Activated CD4-positive, alpha-beta T cell treated with anti-CD3 and anti-CD28 coated beads for 24 hours (primary cell): Measurements from ENCODE around the gene RECQL.
A peak's percentile ranks its signal among the peaks of the same experiment; 100 is the strongest.
"Not testable (repeated sequence)": the region's sequence is repeated elsewhere in the genome, so short reads cannot be mapped to it uniquely, and the experiment has no call there.

Experiments used
- DNase-seq, 2 donors: peaks; one replicate each; pipeline ENCODE4 v3.0.0-alpha.2; 2020; ENCODE audit warnings: low read depth in 2 of 2

RECQL gene

DNA sequence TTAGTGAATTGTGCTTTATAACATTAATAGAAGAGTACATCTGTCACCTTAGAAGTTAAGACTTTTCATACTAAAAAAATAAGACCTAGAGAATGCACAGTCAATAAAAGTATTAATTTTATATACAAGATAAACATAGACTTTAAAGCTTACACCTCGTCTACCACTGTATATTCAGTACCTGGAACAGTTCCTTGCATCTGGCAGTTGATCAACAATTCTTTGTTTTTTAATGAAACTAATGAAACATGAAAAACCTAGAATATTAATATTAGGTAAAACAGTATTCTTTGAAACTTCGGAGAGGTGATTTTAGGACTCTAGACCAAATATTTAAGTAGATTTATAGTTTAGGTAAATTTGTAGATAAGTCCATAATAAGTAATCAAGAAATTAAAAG is 4.5 kb upstream of the RECQL start:
- no peak for DNase-seq

DNA sequence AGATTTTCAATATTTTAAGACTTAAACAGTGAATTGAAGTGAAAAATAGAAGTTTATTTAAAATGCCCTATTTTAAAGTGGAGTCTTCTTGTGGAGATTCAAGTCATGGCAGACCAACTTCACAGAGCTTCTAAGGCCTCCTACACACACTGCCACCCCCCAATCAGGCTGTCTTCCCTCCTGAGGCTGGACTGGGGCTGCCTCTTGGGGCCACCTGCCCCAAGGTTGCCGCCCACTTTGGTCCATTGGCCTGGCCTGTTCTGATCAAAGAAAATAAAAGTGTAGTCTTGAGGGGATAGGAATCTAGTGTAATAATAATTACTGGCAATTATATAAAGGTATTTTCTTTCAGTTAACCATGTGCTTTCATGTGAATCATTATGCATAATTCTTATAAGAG is 1.4 kb upstream of the RECQL start:
- no peak for DNase-seq

GRCh38 chr12:21502164-21502496 is 695 bp upstream of the RECQL start:
- DNase-seq, result peak in 1 of 2 donors; percentile 16

DNA sequence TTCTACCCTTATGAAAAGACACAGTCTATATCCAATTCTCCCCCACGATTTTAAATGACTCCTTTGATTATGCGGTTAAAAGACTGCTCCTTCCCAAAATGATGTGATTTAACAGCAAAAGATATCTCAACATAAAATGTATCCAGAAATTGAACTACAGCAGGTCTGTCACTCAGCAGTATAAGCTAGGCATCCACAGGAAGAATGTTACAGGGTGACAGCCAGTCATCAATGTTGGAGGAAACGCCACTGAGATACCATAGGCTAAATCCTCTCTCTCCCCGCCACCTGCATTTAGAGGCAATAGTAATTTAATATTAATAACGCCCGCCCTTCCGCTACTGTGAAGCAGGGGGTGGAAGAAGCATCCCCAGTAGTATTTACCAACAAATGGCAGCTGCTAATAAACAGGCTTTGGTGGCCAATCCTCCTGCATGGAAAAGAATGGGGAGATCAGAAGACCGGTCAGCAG is 613 bp downstream of the RECQL start:
- no peak for DNase-seq

- DNase-seq, result no peak
Observed at GRCh38 chr12:21499765-21500164, 1.7 kb downstream of the RECQL start.

DNA sequence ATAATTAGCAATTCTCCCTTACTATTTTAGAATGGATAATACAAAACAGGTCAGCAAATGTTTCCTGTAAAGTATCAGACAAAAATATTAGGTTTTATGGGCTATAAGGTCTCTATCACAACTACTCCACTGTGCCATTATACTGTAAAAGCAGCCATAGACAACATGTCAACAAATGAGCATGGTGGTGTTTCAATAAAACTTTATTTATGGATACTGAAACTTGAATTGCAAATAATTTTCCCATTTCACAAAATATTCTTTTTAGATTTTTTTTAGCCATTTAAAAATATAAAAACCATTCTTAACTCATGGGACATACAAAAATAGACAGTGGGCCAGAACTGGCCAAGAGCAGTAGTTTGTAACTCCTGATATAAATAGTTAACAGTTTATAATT is 15.4 kb downstream of the RECQL start:
- DNase-seq, result no peak

GRCh38 chr12:21483531-21483930 is 17.9 kb downstream of the RECQL start:
- DNase-seq, result no peak

- no peak for DNase-seq
Observed at GRCh38 chr12:21478756-21479455, 22.5 kb downstream of the RECQL start.

DNA sequence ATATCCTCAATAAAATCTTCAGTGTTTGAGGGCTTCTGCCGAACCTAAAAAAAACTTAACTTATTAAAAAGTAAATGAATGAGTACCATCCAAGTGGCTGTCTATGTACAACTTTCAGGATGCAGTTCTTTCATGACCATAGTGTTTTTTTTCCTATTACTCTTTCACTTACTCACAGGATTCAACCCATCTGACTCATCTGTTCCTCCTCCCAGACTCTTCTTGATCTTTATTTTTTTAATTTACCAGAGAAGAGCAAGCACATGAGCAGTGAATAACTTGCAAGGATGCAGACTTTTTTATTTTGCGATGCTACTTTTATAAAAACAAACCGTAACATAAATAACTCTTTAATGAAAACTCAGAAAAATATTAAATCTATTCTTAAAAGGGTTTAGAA is 24.5 kb downstream of the RECQL start:
- no peak for DNase-seq

DNA sequence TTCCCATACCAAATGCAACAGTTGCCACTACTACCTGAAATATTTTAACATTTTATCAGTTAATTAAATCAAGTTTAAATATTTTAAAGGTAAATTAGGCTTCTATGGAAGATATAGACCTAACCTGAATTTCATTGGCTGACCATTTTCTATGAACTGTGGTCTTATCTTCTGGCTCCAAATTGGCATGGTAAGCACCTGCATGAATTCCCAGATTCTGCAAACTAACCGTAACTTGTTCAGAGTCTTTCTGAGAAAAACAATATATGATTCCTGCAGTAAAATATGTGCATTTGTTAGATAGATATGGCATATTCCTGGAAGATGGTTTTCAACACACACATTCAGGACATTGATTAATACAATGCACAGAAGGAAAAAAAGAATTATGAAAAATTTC is 25.9 kb downstream of the RECQL start:
- DNase-seq, result no peak

- no peak for DNase-seq
Observed at GRCh38 chr12:21472197-21472823, 29.1 kb downstream of the RECQL start.

GRCh38 chr12:21471294-21471693 is 30.1 kb downstream of the RECQL start:
- no peak for DNase-seq

DNA sequence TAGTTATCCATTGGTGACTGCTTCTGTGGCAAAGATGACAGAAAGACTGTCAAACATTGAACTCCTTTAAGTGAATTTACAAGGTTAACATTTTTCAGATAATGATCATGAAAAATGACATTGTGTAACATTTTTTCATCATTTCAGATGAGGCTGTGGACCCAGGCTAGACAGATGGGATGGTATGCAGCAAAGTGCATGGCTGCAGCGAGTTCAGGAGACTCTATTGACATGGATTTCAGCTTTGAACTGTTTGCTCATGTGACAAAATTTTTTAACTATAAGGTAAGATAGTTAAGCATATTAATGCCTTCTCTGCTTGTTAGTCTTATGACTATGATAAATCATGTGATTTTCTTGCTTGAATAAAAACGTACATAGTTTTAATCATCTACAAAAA is 34.1 kb downstream of the RECQL start:
- DNase-seq, result not testable (repeated sequence)

- no peak for DNase-seq
Observed at GRCh38 chr12:21459474-21459873, 42.0 kb downstream of the RECQL start.

DNA sequence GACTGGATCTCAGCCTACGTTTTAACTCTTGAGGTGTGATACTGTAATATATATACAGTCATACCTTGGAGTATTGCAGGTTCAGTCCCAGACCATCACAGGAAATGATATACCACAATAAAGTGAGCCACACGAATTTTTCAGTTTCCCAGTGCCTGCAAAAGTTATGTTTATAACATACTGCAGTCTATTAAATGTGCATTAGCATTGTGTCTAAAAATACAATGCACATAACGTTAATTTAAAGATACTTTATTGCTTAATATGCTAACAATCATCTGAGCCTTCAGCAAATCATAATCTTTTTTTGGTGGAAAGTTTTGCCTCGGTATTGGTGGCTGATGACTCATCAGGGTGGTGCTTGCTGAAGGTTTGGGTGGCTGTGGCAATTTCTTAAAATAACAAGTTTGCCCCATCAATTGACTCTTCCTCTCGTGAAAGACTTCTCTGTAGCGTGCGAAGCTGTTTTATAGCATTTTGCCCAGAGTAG is 45.1 kb downstream of the RECQL start:
- DNase-seq, result peak in 1 of 2 donors; percentile 24

- no peak for DNase-seq
Observed at GRCh38 chr12:21453312-21453852, 48.1 kb downstream of the RECQL start.

- no peak for DNase-seq
Observed at GRCh38 chr12:21451529-21451928, 49.9 kb downstream of the RECQL start.

DNA sequence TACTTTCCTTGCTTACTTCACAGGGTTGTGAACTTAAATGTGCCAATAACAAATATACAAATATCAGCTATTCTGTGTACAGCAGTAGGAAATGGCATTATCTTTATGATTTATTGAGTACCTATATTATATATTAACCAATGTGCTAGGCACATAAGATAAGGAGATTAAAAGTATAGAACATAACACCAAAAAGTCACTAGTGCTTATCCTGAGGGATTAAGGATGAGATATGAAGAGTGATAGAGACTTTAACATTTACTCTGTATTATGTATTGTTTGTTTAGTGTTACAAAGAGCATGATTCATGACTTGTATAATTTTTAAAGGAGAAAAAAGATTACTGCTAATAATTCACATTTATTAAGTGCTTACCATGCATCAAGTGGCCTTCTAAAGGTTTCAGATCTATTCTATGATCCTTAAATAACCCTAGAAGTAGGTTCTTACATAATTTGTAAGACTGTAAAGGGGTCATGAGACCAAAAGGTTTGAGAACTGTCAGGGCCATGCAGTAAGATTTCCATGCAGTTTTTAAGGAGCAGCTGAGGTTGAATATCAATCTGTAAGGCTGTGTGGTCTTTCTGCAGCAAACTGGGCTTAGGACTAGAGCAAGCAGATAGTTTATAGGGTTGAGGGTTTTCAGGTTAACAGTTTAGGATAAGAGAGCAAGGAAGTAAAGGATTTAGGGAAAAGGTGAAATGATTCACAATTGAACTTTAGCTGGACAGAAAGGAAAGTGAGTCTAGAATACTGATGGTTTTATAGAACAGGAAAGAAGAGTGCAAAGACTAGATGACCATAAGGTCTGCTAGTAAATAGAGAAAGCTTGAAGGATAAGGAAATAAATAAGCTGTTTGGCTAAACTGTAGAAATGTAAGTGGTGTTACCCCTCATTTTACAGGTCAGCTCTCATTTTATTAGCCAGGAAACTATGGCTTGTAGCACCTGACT is 57.0 kb downstream of the RECQL start:
- no peak for DNase-seq

DNA sequence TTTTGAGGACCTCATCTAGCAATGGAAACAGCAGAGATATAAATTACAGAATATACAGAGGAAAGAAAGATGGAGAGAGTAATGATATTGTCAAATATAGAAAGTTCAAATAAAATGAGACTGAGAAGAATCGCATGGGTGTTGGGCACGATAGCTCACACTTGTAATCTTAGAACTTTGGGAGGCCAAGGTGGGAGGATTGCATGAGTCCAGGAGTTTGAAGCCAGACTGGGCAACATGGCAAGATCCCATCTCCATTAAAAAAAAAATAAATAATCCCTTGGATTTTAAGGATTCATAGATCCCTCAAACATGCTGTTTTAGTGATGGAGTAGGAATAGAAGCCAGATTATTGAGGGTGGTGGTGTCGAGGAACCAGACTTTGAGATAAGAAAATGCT is 62.1 kb downstream of the RECQL start:
- DNase-seq, result no peak

- no peak for DNase-seq
Observed at GRCh38 chr12:21438643-21439042, 62.8 kb downstream of the RECQL start.

DNA sequence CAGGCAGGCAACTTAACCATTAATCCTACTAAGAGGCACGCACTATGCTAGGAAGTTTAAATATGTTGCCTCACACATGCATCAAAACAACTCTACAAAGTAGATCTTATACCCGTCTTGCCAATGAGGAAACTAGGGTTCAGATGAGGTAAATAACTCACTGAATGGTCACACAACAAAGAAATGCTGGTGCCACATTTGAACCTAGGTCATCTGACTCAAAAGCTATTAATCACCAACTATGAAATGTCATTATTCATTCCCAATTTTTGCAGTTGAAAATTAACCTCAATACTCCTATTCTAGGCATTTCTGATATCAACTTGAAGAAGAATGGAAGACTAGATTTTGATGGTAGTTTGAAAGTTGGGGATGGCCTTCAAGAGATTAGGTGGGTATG is 66.7 kb downstream of the RECQL start:
- no peak for DNase-seq

GRCh38 chr12:21433525-21433924 is 67.9 kb downstream of the RECQL start:
- no peak for DNase-seq
